ACC112 (cell line): ENCODE data around the gene CPT1A.

Experiments
- H2AFZ ChIP-seq: fragments of 200-600 bp; sonication (generic); one replicate; pipeline ENCODE4 v1.6.0; 2017; ENCODE audit warnings: antibody characterized with exemption, low read length; ENCODE audit not compliant: unreplicated experiment
- H3K27ac ChIP-seq: fragments of 200-600 bp; sonication (generic); 2 replicates; pipeline ENCODE4 v1.5.1; 2014; ENCODE audit warnings: low read depth, mild to moderate bottlenecking, antibody characterized with exemption, low read length, moderate library complexity
- H3K27me3 ChIP-seq: fragments of 200-600 bp; sonication (generic); 2 replicates; pipeline ENCODE4 v1.6.1; 2014; ENCODE audit warnings: mild to moderate bottlenecking, antibody characterized with exemption, low read length, moderate library complexity, mixed read lengths; ENCODE audit not compliant: insufficient read depth
- H3K36me3 ChIP-seq: fragments of 200-600 bp; sonication (generic); 2 replicates; pipeline ENCODE4 v1.6.1; 2016; ENCODE audit warnings: mild to moderate bottlenecking, antibody characterized with exemption, low read length, moderate library complexity, mixed read lengths; ENCODE audit not compliant: insufficient read depth
- H3K4me1 ChIP-seq: fragments of 200-600 bp; sonication (generic); one replicate; pipeline ENCODE4 v1.6.1; 2016; ENCODE audit warnings: low read length, mixed read lengths; ENCODE audit not compliant: insufficient read depth, unreplicated experiment, control insufficient read depth
- H3K4me3 ChIP-seq: fragments of 200-600 bp; sonication (generic); 2 replicates; pipeline ENCODE4 v1.5.1; 2014; ENCODE audit warnings: mild to moderate bottlenecking, low read depth, low read length
- H3K79me2 ChIP-seq: fragments of 200-600 bp; sonication (generic); one replicate; pipeline ENCODE4 v1.6.0; 2016; ENCODE audit warnings: low read length; ENCODE audit not compliant: control insufficient read depth, unreplicated experiment, insufficient read depth

The CPT1A gene

DNA sequence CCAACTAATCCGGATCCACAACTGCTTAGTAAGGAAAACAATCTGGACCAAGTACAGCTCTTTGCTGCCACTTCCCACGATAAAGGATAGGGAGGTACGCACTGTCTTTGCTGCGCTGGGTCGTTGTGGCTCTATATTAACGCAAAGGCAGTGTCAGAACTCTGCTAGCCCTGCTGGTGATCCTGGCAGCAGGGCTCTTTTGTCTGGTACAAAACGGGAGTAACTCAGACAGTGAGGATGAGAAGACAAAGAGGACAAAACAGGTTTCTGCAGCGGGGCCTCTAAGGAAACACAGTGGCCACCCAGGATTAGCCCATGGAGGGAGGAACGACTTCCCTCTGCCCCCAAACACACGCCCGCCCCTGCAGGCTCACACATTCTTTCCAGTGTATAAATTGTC lies 131.3 kb downstream of the CPT1A start:
- Histone ChIP-seq H3K36me3 (no peaks in the 10 kb centered on the region), H3K79me2 (no peaks in the 10 kb centered on the region), H3K4me1 (no peaks in the 10 kb centered on the region), H2AFZ (no peak overlapping the region), H3K4me3 (no peak overlapping the region), H3K27me3 (peaks cover 57% of the 10 kb centered on the region), H3K27ac (no peak overlapping the region)

DNA sequence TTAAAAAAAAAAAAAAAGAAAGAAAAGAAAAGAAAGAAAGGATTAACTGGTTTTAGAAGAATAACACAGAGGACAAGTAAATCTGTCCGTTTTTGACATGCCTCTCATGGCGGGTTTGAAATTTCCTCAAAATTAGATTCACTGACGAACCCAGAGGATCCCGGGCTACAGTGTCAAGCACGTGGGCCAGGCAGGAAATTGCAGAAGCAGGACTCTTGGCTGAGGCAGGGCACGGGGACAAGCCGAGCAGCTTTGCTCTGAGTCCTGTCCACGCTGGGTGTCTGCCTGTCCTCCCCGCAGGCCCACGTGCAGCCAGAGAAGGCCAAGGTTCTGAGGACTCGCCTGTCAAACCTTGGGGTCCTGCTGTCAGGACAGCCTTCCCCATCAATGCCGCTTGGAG lies 132.7 kb downstream of the CPT1A start:
- no peak overlapping the region for H3K4me3 ChIP-seq
- H3K36me3 ChIP-seq: no peaks in the 10 kb centered on the region
- no peak overlapping the region for H3K27ac ChIP-seq
- no peaks in the 10 kb centered on the region for H3K79me2 ChIP-seq
- H3K4me1 ChIP-seq: no peaks in the 10 kb centered on the region
- peaks cover 57% of the 10 kb centered on the region for H3K27me3 ChIP-seq
- H2AFZ ChIP-seq: no peak overlapping the region

DNA sequence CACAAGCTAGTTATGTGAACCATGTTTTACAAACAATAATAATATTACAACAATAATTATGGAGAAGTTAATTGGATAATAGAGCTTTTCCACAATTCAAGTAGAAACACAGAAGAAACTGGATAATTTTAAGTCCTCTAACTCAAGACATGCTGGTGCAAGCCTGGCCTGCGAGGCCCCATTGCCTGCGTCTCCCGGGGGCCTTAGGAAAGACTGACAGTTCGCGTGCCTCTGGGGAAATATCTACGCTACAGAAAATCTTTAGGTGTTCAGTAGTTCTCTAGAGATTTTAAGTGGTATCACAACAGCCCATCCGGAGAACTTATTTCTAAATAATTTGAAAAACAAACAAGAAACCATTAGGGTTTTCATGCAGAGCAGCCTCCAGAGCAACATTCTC lies 134.2 kb downstream of the CPT1A start:
- no peak overlapping the region for H2AFZ ChIP-seq
- H3K36me3 ChIP-seq: no peaks in the 10 kb centered on the region
- H3K79me2 ChIP-seq: no peaks in the 10 kb centered on the region
- H3K4me1 ChIP-seq: no peaks in the 10 kb centered on the region
- no peak overlapping the region for H3K4me3 ChIP-seq
- peaks cover 57% of the 10 kb centered on the region for H3K27me3 ChIP-seq
- H3K27ac ChIP-seq: no peak overlapping the region

DNA sequence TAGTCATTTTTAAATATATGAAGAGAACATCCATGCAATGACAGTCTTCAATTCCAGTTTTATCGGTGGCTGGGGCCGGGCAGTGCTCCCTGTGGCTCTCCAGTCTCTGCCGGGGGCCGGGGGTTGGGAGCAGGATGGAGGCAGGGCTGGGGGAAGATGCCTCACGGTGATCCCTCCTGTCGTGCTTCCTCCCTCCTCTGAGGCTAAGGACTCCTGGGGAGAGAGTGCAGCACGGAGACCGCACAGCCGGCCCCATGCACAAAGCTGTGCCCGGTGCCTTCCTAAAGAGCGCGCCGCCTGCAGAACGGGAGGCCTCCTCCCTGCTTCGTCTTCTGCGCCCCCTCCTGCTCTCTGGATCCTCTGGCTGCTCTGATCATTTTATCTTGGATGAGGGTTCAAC lies 136.8 kb downstream of the CPT1A start:
- Histone ChIP-seq H3K27me3 (peaks cover 58% of the 10 kb centered on the region), H2AFZ (no peak overlapping the region), H3K79me2 (no peaks in the 10 kb centered on the region), H3K36me3 (no peaks in the 10 kb centered on the region), H3K4me3 (no peak overlapping the region), H3K4me1 (no peaks in the 10 kb centered on the region), H3K27ac (no peak overlapping the region)
